ELR (cell line): ENCODE results near the gene TMEM176B.
A peak's percentile ranks its signal among the peaks of the same experiment; 100 is the strongest.
"Not testable (repeated sequence)": the region's sequence is repeated elsewhere in the genome, so short reads cannot be mapped to it uniquely, and the experiment has no call there.

Experiments used
- DNase-seq: peaks from one replicate; pipeline ENCODE4 v3.0.0-alpha.2; 2015; ENCODE audit warnings: low read depth

TMEM176B gene

GRCh38 chr7:150823043-150823442 is 22.9 kb upstream of the TMEM176B start:
- no peak for DNase-seq

DNA sequence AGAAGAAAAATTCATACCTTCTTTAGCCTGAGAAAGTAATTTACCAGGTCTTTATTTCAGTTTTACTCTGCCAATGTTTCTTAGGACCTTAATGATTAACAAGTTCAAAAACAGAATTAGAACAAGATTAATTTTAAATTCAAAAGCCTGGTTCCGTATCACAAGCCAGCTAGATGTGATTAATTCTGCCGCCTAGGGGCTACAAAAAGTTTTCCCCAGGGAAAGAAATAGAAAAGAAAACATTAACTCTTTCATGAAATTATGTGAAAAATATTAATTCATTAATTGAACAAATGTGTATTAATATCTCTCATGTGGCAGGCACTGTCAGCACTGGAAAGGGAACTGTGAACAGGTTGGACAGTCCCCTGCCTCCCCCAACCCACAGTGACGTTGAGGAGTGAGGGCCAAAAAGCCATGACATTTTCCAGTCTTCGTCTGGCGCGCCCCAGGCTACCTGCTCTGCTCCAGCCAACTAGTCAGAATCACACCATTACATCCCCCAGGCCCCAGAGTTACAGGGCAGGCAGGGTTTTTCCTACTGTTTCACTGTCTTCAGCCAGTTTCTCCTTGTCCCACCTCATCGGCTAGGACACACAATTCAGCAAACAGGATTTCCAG is 20.5 kb upstream of the TMEM176B start:
- DNase-seq: no peak

DNA sequence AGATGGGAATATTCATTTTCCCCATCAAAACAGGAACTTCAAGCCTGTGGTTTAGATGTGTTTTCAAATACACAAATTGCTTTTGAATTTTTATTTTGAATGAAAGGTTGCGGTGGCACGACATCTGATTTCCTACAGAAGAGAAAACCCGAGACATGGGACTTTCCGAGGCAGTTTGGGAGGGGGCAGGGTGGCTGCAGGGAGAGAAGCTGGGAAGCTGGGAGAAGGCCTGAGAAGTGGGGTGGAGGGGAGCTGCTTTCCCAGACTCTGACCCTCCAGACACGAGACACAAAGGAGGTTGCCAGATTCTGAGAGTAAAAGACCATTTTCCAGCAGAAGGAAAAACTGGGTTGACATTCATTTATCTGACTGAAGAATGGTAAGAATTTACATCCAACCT is 20.0 kb upstream of the TMEM176B start:
- no peak for DNase-seq

DNA sequence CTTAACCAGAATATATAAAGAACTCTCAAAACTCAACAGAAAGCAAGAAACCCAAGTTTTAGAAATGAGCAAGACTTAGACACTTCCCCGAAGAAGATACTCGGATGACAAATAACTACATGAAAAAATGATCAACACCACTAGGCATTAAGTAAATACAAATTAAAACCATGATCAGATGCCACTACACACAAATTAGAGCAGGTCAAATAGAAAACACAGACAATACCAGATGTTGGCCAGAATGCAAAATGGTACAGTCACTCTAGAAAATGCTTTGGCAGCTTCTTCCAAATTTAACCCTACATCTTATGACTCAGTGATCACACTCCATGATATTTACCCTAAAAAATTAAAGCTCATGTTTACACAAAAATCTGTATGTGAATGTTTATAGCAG is 18.8 kb upstream of the TMEM176B start:
- no peak for DNase-seq

DNA sequence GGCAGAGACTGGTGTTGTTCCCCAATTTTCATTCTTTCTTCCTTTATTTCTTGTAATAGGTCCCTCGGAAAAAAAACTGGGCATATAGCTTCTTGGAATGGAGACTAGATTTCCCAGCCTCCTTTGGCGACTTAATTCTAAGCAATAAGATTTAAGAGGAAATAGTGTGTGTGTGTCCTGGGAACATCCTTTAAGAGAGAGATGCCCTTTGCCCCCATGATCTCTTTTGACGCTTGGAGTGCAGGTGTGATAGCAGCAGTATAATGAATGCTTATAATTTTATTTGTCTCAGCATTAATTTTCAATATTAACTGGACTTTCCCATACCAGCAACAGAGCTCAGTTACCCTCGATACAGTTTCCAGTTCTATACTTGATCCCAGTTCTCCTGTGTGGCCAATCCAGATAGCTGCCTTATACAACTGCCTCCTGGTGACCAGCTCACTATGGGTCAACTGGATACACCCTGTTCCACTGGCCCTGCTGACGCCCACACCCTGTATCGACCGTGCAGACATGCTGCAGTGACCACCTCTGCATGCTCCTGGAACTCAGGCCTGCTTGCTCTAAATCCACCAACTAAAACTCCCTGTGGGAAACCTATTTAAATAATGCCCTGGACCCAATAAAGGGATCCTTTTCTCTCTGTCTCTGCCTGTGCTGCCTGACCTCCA is 14.3 kb upstream of the TMEM176B start:
- DNase-seq: no peak

DNA sequence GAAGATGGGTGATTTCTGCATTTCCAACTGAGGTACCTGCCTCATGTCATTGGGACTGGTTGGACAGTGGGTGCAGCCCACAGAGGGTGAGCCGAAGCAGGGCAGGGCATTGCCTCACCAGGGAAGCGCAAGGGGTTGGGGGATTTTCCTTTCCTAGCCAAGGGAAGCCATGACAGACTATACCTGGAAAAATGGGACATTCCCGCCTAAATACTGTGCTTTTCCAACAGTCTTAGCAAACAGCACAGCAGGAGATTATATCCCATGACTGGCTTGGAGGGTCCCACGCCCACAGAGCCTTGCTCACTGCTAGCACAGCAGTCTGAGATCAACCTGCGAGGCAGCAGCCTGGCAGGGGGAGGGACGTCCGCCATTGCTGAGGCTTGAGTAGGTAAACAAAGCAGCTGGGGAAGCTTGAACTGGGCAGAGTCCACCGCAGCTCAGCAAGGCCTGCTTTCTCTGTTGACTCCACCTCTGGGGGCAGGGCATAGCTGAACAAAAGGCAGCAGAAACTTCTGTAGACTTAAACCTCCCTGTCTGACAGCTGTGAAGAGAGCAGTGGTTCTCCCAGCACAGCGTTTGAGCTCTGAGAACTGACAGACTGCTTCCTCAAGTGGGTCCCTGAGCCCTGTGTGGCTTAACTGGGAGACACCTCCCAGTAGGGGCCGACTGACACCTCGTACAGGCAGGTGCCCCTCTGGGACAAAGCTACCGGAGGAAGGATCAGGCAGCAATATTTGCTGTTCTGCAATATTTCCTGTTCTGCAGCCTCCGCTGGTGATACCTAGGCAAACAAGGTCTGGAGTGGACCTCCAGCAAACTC is 7.7 kb upstream of the TMEM176B start:
- DNase-seq: not testable (repeated sequence)

- DNase-seq: no peak
Observed at GRCh38 chr7:150806863-150807262, 6.7 kb upstream of the TMEM176B start.

- DNase-seq: no peak
Observed at GRCh38 chr7:150806454-150806853, 6.3 kb upstream of the TMEM176B start.

GRCh38 chr7:150805864-150806263 is 5.7 kb upstream of the TMEM176B start:
- no peak for DNase-seq

- DNase-seq: no peak
Observed at GRCh38 chr7:150804802-150805201, 4.6 kb upstream of the TMEM176B start.

- no peak for DNase-seq
Observed at GRCh38 chr7:150803161-150803860, 3.1 kb upstream of the TMEM176B start.

DNA sequence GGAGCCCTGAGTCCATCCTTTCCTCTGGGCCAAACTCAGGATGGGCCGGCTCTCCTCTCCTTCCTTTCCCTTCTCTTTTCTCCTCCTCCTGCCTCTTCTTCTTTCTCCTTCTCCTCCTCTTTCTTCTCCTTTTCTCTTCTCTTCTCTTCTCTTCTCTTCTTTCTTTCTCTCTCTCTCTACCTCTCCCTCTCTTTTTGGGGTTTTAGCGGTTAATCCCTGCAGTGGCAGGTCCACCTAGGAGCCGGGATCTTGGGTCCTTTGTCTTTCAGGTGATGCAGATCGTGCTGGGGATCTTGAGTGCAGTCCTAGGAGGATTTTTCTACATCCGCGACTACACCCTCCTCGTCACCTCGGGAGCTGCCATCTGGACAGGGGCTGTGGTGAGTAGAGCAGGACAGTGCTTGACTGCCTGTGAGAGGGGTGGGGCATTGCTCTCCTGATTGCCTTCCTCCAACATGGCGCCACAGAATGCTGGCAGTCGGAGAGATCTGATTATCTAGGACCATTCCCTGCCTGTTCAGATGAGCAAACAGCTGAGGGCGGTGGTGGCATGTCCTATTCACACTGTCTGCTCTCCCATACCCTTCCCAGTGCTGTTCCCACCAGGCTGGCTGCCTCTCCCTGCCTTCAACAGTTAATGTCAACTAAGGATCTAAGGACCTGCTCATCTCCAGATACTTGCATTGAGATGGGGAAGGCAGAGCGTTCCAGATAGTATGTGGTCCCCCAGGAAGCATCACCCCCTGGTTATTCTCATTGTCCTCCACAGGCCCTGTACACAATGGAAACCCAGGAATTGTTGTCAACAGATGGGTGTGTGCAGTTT is 2.0 kb upstream of the TMEM176B start:
- DNase-seq: no peak

- DNase-seq: no peak
Observed at GRCh38 chr7:150801242-150801945, 1.2 kb upstream of the TMEM176B start.

- DNase-seq: no peak
Observed at GRCh38 chr7:150800581-150801241, 547 bp upstream of the TMEM176B start, which contains the start of gene TMEM176A. TMEM176A (plus strand) TSS chr7:150800769; CDS start chr7:150801551, 782 bp downstream.

DNA sequence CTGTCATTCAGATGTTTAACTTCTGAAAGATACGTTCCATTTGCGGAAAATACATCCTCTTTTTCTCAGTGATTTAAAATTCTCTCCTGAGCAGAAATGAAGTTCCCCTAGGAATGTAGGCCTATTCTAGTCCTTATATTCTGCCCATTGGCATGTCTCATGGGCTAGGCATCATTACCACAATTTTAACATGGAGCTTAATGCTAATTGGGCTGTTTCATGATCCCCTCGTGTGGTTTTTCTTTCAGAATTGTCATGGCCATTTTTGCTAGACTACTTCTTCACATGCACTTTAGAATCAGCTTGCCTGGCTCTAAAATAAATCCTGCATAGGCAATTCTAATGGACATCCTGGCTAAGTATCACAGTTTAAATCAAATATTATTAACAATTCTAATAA is 1.0 kb downstream of the TMEM176B start:
- no peak for DNase-seq

DNA sequence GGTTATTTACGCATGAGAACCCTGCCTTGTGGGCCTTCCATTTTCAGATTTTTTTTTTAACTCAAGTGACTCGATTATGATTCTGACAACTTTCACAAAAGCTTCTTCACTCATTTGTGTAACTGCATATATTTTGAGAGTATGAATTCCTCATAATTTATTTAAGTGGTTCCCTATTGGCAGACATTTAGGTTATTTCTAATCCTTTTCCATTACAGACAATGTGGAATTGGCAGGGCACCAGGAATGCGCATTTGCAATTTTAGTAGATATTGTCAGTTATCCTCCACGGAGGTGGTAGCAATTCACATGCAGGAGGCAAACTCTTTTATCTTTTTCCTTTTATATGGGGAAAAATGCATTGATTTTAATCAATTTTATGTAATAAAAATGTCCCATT is 2.5 kb downstream of the TMEM176B start:
- no peak for DNase-seq

DNA sequence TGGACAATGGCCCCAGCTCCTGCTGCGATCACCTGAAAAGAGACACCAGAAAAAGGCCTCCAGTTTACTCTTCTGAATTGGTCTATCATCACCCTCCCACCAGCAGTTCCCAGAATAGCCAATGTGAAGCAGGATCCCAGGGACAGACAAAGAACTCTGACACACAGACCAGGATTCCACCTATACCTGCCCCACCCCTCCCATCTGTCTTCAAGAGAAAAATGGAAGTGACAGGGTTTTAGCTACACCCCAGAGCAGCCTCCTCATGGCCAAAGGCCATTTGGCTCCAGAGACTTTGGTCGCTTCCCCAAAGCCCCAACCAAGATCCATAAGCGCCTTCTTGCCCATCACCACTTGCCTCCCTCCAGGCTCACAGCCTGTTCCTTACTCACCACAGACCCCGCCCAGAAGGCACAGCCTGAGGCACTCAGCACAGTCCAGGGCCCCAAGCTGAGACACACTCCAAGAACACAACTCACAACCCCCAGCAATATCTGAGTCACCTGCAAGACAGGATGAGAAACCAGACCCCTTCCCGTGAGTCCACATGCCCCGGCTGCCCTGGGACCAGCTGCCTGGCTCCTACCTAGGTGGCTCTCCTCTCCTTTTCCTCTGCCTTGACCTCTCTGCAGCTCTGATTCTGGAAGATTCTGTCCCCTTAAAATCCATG is 6.5 kb downstream of the TMEM176B start:
- peak; percentile 2 for DNase-seq

GRCh38 chr7:150791746-150792452 is 8.3 kb downstream of the TMEM176B start:
- no peak for DNase-seq

DNA sequence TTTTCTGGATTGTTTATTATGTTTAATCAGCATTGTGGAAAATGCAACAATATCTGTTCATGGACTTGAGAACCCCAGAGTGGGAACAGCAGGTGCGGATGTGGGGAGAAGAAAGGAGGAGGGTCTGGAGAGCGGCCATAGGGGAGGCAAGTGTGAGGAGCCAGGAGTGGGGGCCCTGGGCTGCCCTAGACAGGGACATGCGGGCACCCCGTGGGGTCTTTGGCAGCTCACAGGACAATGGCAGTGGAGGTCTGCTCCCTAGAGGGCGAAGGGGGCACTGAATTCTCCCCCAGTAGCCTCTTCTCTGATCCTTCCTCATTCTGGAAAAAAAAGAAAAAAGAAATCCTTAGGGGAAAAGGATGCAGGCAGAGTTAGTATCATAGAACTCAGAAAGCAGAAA is 8.9 kb downstream of the TMEM176B start:
- DNase-seq: no peak
